ENCODE results near the gene SYF2.

DNA sequence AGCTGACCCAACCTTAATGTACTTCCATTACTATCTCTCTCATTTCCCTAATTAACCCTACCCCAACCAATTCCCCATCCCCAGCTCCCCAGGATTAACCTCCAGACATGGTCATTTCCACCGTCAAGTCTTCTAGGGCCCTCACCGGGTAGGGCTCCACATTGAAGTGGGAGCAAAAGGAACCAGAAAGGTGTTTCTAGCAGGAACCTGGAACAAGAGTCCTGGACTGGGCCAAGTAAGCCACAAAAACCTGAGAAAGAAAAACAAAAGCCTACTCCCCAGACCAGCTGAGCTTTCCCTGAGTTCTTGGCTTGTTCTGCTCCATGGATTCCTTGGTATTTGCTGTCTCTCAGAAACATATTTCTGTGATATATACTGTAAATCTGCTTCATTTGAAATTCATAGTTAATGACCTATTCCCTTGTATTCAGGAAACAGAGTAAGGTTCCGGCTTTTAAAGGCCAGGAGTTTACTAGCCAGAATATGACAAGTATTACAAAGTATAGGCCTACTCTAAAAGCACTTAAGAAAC, 58.4 kb downstream of the SYF2 start:
- TF ChIP-seq, protein P1, sequence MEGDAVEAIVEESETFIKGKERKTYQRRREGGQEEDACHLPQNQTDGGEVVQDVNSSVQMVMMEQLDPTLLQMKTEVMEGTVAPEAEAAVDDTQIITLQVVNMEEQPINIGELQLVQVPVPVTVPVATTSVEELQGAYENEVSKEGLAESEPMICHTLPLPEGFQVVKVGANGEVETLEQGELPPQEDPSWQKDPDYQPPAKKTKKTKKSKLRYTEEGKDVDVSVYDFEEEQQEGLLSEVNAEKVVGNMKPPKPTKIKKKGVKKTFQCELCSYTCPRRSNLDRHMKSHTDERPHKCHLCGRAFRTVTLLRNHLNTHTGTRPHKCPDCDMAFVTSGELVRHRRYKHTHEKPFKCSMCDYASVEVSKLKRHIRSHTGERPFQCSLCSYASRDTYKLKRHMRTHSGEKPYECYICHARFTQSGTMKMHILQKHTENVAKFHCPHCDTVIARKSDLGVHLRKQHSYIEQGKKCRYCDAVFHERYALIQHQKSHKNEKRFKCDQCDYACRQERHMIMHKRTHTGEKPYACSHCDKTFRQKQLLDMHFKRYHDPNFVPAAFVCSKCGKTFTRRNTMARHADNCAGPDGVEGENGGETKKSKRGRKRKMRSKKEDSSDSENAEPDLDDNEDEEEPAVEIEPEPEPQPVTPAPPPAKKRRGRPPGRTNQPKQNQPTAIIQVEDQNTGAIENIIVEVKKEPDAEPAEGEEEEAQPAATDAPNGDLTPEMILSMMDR (conservative IDR thresholded peaks at IDR 0.05; ENCODE audit: low read depth, low read length), result no peak
- TF ChIP-seq EZH2 (IDR thresholded peaks at IDR 0.05; ENCODE audit: borderline replicate concordance, low read depth, low read length, poor library complexity, severe bottlenecking), result no peak

All from A673 (cell line).